ENCODE results near the gene EPN2. TPM values are rescaled to one million over a fixed set of nuclear protein-coding genes. Genes with fewer than 3 reads are reported as not detected.

Gene EPN2
- total RNA-seq, 3 donors from 2014 or later = 6.1 to 9.5 (median 7.2) TPM

DNA sequence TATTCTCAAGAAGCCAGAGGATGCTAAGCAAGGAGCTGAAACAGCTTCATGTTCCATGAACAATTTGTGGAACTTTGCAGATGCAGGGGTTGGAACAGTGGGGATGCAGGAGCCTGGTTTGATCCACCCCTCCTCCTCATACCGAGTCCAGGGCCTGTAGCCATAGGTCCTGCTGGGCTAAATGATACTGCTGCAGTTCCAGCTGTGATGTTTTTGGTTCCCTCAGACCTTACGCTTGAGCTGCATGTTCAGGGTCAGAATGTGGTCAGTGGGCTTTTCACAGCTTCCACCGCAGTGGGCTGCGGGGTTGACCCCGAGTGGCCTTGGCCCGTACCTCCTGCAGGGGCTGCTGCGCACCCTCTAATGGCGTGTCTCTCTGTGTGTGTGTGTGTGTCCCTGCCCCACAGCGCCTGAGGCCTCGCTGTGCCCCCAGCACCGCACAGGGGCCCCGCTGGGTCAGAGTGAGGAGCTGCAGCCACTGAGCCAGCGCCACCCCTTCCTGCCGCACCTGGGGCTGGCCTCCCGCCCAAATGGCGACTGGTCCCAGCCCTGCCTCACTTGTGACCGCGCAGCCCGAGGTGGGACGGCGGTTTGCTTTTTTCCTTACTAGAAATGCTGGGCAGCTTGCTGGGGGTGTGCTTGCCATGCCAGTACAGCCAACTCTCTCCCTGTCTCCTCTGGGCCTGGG lies 48.2 kb downstream of the EPN2 start:
- ATAC-seq (no peak), DNase-seq (no peak)
- Mint-ChIP-seq H3K36me3 (ENCODE audit: insufficient read depth) (peaks cover 3% of the 10 kb centered on the region), H3K9me3 (no peaks in the 10 kb centered on the region), H3K27me3 (ENCODE audit: low read depth) (peaks cover 2% of the 10 kb centered on the region), H3K4me3 (no peak overlapping the region), H3K4me1 (ENCODE audit: low read depth) (peaks cover 15% of the 10 kb centered on the region)

DNA sequence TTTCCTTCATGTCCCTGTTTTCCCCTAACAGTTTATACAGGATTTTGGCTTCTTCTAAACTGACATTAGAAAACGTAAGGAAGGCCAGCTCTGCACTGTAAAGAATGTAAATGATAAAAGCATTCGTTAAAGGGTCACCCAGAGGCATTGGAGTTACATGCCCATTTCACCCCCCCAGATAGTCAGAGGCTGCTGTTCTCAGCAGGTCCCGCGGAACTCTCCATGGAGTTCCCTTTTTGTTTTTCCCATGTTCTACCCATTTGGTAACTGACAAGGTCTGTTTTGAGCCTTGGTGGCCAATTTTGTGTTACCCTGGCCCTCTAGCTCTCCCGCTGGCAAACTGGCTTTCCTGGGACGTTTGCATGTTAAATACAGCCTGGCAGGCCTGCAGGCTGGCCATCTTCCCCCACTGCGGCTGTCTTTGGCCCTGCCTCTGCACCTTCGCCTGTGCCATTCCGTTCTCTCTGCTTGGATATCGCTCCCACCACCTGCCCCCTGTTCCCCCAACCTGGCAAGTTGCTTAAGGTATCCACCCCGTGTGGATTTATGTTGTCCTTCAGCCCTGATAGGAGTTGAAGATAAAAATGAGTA lies 49.7 kb downstream of the EPN2 start:
- DNase-seq (no peak), ATAC-seq (no peak)
- H3K27me3 Mint-ChIP-seq (ENCODE audit: low read depth) = peaks cover 2% of the 10 kb centered on the region
- peaks cover 15% of the 10 kb centered on the region for H3K4me1 Mint-ChIP-seq (ENCODE audit: low read depth)
- H3K36me3 Mint-ChIP-seq (ENCODE audit: insufficient read depth) = peaks cover 3% of the 10 kb centered on the region
- no peaks in the 10 kb centered on the region for H3K9me3 Mint-ChIP-seq
- H3K4me3 Mint-ChIP-seq = no peak overlapping the region

DNA sequence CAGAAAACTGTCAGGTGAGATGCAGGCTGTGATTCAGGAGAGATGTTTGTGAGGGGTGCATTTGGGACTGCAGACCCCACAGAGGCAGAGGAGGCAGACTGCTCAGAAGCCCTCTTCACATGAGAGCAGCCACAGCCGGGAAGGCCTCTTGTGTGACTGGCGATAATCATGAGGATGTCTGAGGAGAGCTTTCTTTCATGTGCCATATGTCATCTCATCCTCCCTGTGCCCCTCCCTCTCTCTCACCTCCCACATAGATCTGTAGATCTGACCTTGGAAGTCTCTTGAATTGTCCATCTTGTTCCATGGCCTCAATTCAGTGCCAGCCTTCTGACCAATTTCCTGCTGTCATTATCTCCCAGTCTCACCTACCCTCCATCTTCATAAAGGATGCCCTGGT lies 50.5 kb downstream of the EPN2 start:
- DNase-seq (no peak), ATAC-seq (no peak)
- Mint-ChIP-seq H3K27me3 (ENCODE audit: low read depth) (peaks cover 2% of the 10 kb centered on the region), H3K4me3 (no peak overlapping the region), H3K9me3 (no peaks in the 10 kb centered on the region), H3K36me3 (ENCODE audit: insufficient read depth) (peaks cover 3% of the 10 kb centered on the region), H3K4me1 (ENCODE audit: low read depth) (peaks cover 15% of the 10 kb centered on the region)

DNA sequence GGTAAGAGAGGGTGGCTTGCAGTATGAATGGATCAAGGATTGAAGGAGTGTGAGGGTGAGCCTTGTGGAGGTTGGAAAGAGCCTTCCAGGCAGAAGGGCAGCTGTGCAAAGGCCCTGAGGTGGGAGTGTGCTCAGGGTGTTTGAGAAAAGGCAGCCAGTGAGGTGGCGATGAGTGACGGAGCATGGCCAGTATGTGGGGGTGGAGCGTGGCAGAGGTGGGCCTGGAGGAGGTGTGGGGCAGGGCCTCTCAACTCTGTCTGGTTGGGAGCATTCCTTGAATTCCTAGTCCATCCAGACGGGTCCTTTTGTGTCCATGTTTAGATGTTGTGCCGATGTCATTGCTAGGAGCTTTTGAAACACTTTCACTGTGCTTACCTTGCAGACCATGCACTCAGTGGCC lies 51.3 kb downstream of the EPN2 start:
- DNase-seq (no peak), ATAC-seq (no peak)
- Mint-ChIP-seq H3K4me3 (no peak overlapping the region), H3K4me1 (ENCODE audit: low read depth) (peaks cover 15% of the 10 kb centered on the region), H3K36me3 (ENCODE audit: insufficient read depth) (peaks cover 3% of the 10 kb centered on the region), H3K27me3 (ENCODE audit: low read depth) (peaks cover 2% of the 10 kb centered on the region), H3K9me3 (no peaks in the 10 kb centered on the region)

DNA sequence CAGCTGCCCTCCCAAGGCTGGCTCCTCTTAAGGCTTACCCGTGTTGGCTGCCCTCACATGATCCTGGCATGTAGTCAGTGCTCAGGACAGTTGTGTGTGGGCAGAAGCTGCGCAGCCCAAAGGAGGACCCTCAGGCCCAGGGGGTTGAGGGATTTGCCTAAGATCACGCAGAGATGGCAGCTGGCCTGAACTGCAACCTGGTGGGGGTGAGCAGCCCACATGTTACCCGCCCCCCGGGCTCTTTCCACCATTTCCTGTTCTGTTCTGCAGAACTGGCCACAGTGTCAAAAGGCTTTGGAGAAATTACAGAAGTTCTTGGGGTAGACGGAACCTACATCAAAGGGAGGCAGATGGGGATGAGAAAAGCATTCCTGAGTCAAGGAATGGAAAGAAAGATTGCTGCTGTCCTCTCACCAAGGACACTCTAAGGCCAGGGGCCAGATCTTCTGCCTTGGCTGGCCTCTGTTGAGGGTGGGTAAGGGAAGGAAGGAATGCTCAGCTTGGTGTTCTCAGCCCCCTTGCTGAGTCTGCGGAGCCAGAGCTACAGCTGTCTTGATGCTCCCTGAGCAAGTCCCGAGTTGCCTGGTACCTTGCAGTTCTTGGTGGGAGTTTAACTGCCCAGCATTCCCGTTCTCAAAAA lies 53.0 kb downstream of the EPN2 start:
- no peak overlapping the region for H3K4me3 Mint-ChIP-seq
- no peaks in the 10 kb centered on the region for H3K9me3 Mint-ChIP-seq
- ATAC-seq (no peak), DNase-seq (no peak)
- no peaks in the 10 kb centered on the region for H3K36me3 Mint-ChIP-seq (ENCODE audit: insufficient read depth)
- peaks cover 2% of the 10 kb centered on the region for H3K27me3 Mint-ChIP-seq (ENCODE audit: low read depth)
- H3K4me1 Mint-ChIP-seq (ENCODE audit: low read depth) = no peaks in the 10 kb centered on the region

DNA sequence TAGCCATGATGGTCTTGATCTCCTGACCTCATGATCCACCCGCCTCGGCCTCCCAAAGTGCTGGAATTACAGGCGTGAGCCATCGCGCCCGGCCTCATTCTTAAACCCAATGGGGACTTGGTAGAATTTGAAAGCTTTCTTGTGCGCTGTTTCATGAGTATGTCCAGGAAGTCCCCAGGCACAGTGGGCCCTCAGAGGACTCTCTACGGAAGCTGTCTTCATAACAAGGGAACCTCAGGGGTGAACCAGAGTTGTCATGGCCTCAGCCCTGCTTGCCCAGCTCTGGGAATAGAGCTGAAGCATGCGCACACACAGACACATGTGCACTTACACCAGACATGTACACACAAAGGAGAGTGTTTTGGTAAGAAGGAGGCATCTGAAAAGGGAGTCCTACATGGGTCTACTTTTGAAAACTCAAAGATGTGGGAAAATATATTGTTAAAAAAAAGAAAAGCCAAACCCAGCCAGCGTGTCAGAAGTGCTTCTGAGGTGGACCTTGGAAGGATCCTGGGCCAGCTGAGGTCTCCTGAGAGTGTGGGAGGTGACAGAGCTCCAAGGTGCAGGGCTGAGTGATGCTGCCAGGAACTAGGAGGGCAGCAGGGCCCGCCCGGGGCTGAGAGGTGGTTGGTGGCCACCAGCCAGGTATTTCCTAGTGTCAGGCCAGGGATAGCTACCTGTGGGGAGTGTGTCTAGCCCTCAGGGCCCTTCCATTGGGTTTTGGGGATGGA lies 54.6 kb downstream of the EPN2 start:
- H3K27me3 Mint-ChIP-seq (ENCODE audit: low read depth) = peaks cover 2% of the 10 kb centered on the region
- no peak for ATAC-seq
- H3K36me3 Mint-ChIP-seq (ENCODE audit: insufficient read depth) = no peaks in the 10 kb centered on the region
- DNase-seq = no peak
- no peaks in the 10 kb centered on the region for H3K4me1 Mint-ChIP-seq (ENCODE audit: low read depth)
- H3K9me3 Mint-ChIP-seq = no peaks in the 10 kb centered on the region
- no peak overlapping the region for H3K4me3 Mint-ChIP-seq

DNA sequence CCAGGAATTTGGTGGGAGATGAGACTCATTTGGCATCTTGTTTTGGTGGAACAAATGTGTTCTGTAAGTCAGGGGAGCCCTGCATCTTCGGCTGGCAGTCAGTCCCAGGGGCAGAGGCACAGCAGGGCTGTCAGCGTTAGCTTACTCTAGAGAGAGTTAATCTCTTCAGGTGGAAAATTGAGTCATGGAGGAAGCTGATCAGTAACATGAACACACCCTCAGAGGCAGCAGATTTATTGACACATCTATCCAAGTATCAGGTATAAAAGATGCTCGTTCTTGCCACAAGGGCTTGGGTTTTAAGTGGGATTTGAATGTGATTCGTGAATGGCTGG lies 55.2 kb downstream of the EPN2 start:
- Mint-ChIP-seq H3K4me1 (ENCODE audit: low read depth) (no peaks in the 10 kb centered on the region), H3K36me3 (ENCODE audit: insufficient read depth) (no peaks in the 10 kb centered on the region), H3K4me3 (no peak overlapping the region), H3K9me3 (no peaks in the 10 kb centered on the region), H3K27me3 (ENCODE audit: low read depth) (peaks cover 2% of the 10 kb centered on the region)
- no peak for ATAC-seq
- no peak for DNase-seq

DNA sequence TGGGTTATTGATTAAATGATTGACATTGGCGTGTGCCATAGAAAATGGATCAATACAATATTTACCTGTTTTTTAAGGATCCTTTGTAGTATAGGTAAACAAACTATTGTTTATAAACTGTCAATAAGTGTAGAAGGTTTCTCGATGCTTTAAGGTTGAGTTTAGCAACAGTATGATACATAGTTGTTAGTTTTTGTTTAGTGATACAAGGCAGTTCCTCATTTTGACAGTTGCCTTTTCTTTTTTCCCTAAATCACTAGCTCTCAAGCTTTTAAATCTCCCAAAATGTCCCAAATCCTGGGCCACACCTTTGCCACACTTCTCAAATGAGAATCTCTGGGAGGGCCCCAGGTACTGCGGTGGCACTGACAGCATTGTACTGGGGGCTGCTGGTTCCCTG lies 57.3 kb downstream of the EPN2 start:
- Mint-ChIP-seq H3K9me3 (no peaks in the 10 kb centered on the region), H3K36me3 (ENCODE audit: insufficient read depth) (no peaks in the 10 kb centered on the region), H3K27me3 (ENCODE audit: low read depth) (no peaks in the 10 kb centered on the region), H3K4me1 (ENCODE audit: low read depth) (no peaks in the 10 kb centered on the region), H3K4me3 (no peak overlapping the region)
- DNase-seq (no peak), ATAC-seq (no peak)

DNA sequence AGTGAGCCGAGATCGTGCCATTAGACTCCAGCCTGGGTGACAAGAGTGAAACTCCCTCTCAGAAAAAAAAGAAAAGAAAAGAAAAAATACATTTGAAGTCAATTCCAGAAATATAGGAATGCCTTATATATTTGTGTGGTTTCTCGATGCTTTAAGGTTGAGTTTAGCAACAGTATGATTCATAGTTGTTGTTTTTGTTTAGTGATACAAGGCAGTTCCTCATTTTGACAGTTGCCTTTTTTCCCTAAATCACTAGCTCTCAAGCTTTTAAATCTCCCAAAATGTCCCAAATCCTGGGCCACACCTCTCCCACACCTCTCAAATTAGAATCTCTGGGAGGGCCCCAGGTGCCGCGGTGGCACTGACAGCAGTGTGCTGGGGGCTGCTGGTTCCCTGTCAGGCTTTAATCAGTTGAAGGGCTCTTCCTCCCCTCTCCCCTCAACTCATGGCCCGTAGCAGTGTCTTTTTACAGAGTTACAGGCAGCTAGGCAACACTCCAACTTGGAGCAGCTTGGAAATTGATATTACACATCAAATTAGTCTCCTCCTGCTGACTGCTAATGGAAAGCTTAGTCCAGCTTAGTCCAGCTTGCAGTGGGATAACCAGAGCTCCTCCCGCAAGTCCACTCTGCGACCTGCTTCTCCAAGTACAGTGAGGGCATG lies 58.4 kb downstream of the EPN2 start:
- no peaks in the 10 kb centered on the region for H3K27me3 Mint-ChIP-seq (ENCODE audit: low read depth)
- H3K9me3 Mint-ChIP-seq = no peaks in the 10 kb centered on the region
- no peaks in the 10 kb centered on the region for H3K4me1 Mint-ChIP-seq (ENCODE audit: low read depth)
- no peak for ATAC-seq
- no peak for DNase-seq
- no peaks in the 10 kb centered on the region for H3K36me3 Mint-ChIP-seq (ENCODE audit: insufficient read depth)
- no peak overlapping the region for H3K4me3 Mint-ChIP-seq

DNA sequence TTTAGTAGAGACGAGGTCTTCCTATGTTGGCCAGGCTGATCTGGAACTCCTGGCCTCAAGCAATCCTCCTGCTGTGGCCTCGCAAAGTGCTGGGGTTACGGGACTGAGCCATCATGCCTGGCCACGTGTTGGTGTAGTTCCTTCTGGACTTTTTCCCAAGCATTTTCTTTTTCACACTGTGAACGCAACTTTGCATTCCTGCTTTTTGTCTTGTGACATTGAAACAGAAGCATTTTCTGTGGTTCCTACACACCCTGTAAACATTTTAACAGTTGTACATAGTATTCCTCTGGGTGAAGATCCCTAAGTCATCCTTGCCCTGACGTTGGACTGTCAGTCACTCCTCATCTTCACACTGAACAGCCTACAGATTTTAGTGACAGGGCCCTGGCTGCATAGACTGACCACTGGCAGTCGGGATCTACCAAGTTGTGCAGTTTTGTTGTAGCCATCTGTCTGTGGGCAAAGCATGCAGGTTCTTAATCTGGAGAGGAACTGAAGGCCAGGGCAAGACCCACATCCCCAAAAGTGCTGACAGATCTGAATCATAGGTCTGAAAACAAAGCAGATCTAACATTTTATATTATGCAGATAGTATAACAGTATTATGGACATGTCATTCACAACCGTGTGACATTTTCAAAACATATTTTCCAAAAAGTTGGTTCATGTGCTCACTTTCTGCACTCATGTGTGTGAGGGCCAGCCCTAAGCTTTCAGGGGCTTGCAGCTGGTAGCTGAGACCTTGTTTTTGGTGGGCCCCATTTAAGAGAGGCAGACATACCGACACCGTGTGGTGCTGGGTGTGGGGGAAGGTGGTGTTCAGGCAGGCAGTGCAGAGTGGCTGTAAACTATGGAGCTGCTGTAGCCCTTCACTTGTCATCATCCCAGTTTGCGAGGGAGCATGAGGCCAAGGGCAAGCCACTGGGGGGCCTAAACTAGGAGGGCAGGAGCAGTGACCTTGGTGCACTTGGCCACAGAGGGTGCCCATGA lies 59.9 kb downstream of the EPN2 start:
- Mint-ChIP-seq H3K27me3 (ENCODE audit: low read depth) (peaks cover 4% of the 10 kb centered on the region), H3K36me3 (ENCODE audit: insufficient read depth) (no peaks in the 10 kb centered on the region), H3K4me1 (ENCODE audit: low read depth) (no peaks in the 10 kb centered on the region), H3K4me3 (no peak overlapping the region), H3K9me3 (no peaks in the 10 kb centered on the region)
- ATAC-seq (no peak), DNase-seq (no peak)

DNA sequence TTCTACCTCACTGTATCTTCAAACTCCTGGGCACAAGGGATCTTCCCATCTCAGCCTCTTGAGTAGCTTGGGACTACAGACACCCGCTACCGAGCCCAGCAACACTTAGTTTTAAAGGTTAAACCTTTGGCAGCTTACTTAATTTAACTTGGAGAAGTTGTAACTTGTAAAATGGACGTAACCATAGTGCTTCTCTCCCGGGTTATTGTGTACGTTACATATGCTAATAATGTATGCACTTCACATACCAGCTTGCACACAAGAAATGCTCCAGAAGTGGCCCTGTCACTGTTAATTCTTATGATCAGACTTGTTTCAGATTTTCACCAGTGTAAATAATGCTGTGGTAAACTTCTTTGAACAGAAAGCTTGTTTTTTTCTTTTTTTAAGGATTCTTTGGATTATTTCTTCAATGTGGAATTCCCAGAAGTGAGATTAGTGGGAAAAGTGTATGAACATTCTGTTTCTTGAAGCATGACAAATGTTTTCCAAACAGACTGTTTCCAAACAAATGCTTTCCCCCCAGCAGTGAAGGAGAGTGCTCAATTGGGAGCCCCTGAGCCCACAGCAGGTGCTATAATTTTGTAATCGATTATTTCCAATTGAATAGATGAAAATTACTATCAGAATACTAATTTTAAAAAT lies 61.5 kb downstream of the EPN2 start:
- Mint-ChIP-seq H3K9me3 (no peaks in the 10 kb centered on the region), H3K36me3 (ENCODE audit: insufficient read depth) (no peaks in the 10 kb centered on the region), H3K27me3 (ENCODE audit: low read depth) (peaks cover 4% of the 10 kb centered on the region), H3K4me3 (no peak overlapping the region), H3K4me1 (ENCODE audit: low read depth) (no peaks in the 10 kb centered on the region)
- no peak for DNase-seq
- ATAC-seq = no peak

DNA sequence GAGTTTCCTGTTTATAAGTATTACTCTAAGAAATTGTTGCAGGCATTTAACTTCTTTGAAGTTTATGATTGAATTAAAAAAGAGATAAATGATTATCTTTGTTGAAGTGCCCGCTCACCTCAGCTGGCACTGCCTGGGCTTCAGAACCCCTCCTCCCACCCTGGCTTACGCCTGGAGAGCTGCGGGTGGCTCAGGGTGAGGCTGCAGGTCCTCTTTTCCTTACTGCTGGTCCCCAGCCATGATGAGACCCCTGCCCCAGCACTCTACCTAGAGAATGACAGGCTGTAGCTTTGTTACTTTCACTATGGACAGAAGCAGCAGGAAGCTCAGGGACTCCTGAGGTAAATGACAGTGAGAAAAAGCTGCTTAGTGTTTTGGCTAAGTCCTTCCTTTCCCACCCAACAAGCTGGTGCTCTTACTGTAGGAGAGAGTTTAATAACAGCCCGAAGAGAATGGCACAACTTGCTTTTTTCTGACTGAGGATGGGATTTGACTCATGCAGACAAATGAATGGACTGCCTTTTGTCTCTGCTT lies 62.1 kb downstream of the EPN2 start:
- ATAC-seq (no peak), DNase-seq (no peak)
- Mint-ChIP-seq H3K4me1 (ENCODE audit: low read depth) (no peaks in the 10 kb centered on the region), H3K9me3 (no peaks in the 10 kb centered on the region), H3K4me3 (no peak overlapping the region), H3K36me3 (ENCODE audit: insufficient read depth) (no peaks in the 10 kb centered on the region), H3K27me3 (ENCODE audit: low read depth) (peaks cover 4% of the 10 kb centered on the region)

DNA sequence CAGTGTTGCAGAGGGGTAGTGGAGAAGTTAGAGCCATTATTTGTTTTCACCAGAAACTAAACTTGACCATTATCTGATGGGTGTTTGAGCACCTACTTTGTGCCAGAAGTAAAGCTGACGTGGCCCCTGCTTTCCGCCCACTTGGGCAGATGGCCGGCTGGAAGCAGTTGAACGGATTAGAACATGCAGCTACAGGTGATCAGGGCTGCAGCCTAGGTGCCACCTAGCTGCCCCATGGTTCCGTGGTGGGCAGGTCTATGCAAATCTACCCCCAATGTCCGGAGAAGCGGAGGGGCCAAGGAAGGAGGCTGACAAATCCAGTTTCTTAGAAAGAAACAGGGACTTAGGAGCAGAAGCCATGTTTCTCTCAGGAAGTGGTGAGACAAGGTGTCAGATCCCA lies 62.7 kb downstream of the EPN2 start:
- H3K27me3 Mint-ChIP-seq (ENCODE audit: low read depth) = peaks cover 4% of the 10 kb centered on the region
- DNase-seq (no peak), ATAC-seq (no peak)
- no peaks in the 10 kb centered on the region for H3K9me3 Mint-ChIP-seq
- no peak overlapping the region for H3K4me3 Mint-ChIP-seq
- no peaks in the 10 kb centered on the region for H3K36me3 Mint-ChIP-seq (ENCODE audit: insufficient read depth)
- no peaks in the 10 kb centered on the region for H3K4me1 Mint-ChIP-seq (ENCODE audit: low read depth)

All from activated T-cell treated with anti-CD3 and anti-CD28 coated beads, Interleukin-2, amount 50 U/mL, for 4 hours (primary cell).